Endothelial cell (in vitro differentiated cells): ENCODE measurements around the gene GLI2. TPM values are rescaled to one million over a fixed set of nuclear protein-coding genes. Genes with fewer than 3 reads are reported as not detected.

Experiments used
- DNase-seq: peaks from one replicate; pipeline ENCODE4 v3.0.0; 2021; ENCODE audit warnings: low spot score
- H3K27ac Mint-ChIP-seq: one replicate; pipeline ENCODE4 v1.8.0; 2021; ENCODE audit warnings: mixed read lengths, inconsistent platforms; ENCODE audit not compliant: unreplicated experiment
- H3K27me3 Mint-ChIP-seq: one replicate; pipeline ENCODE4 v1.8.0; 2021; ENCODE audit warnings: mild to moderate bottlenecking, moderate library complexity, mixed read lengths, inconsistent platforms; ENCODE audit not compliant: unreplicated experiment
- H3K36me3 Mint-ChIP-seq: one replicate; pipeline ENCODE4 v1.8.0; 2021; ENCODE audit warnings: mild to moderate bottlenecking, low read depth, mixed read lengths, inconsistent platforms; ENCODE audit not compliant: unreplicated experiment
- H3K4me1 Mint-ChIP-seq: one replicate; pipeline ENCODE4 v1.8.0; 2021; ENCODE audit warnings: mild to moderate bottlenecking, mixed read lengths, inconsistent platforms; ENCODE audit not compliant: unreplicated experiment
- H3K4me3 Mint-ChIP-seq: one replicate; pipeline ENCODE4 v1.8.0; 2021; ENCODE audit warnings: mild to moderate bottlenecking, mixed read lengths, inconsistent platforms; ENCODE audit not compliant: unreplicated experiment
- H3K9me3 Mint-ChIP-seq: one replicate; pipeline ENCODE4 v1.8.0; 2021; ENCODE audit warnings: mixed read lengths, inconsistent platforms; ENCODE audit not compliant: unreplicated experiment
- total RNA-seq: library from RNA; stranded (reverse); fragmentation: NEBNext Ultra II Directional; extraction: Animal tissue kit (Norgen Biotek cat#: 25700); gene quantifications from one replicate; pipeline ENCODE4 v1.2.1, GENCODE V29; 2021; ENCODE audit not compliant: unreplicated experiment
- TF ChIP-seq, protein P1 (sequence below): fragments of 200-600 bp; sonication (generic); IDR thresholded peaks from one replicate; pipeline ENCODE4 v1.5.0; 2021; ENCODE audit warnings: antibody characterized with exemption; ENCODE audit not compliant: unreplicated experiment

GLI2 gene
- total RNA-seq, 1 donor from 2014 or later = 1.2 TPM

- Mint-ChIP-seq H3K9me3 (no peaks in the 10 kb centered on the region), H3K27ac (no peak overlapping the region), H3K36me3 (no peaks in the 10 kb centered on the region), H3K4me1 (peaks cover 10% of the 10 kb centered on the region), H3K27me3 (peaks cover 2% of the 10 kb centered on the region), H3K4me3 (no peak overlapping the region)
- TF ChIP-seq, protein P1, sequence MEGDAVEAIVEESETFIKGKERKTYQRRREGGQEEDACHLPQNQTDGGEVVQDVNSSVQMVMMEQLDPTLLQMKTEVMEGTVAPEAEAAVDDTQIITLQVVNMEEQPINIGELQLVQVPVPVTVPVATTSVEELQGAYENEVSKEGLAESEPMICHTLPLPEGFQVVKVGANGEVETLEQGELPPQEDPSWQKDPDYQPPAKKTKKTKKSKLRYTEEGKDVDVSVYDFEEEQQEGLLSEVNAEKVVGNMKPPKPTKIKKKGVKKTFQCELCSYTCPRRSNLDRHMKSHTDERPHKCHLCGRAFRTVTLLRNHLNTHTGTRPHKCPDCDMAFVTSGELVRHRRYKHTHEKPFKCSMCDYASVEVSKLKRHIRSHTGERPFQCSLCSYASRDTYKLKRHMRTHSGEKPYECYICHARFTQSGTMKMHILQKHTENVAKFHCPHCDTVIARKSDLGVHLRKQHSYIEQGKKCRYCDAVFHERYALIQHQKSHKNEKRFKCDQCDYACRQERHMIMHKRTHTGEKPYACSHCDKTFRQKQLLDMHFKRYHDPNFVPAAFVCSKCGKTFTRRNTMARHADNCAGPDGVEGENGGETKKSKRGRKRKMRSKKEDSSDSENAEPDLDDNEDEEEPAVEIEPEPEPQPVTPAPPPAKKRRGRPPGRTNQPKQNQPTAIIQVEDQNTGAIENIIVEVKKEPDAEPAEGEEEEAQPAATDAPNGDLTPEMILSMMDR = no peak
- DNase-seq = no peak
These were observed 10.5 kb downstream of the GLI2 start for GRCh38 chr2:120746144-120746543.

DNA sequence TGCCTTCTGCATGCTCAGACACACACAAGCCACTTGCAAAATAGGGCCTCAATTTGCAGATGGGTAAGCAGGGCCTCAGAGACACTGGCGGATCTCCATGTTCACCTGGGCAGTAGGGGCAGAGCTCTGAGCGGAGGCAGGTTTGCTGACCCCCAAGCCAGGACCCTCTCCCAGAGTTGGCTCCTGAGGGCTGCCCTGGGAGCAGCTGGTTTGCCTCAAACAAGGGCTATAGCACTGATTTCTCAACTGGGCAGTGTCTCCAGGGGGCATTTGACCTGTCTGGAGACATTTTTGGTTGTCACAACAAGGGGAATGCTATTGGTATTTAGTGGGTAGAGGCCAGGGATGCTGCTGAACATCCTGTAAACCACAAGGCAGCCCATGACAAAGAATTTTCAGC is 11.6 kb downstream of the GLI2 start:
- Mint-ChIP-seq H3K27ac (no peak overlapping the region), H3K4me1 (peaks cover 6% of the 10 kb centered on the region), H3K9me3 (no peaks in the 10 kb centered on the region), H3K27me3 (peaks cover 2% of the 10 kb centered on the region), H3K36me3 (no peaks in the 10 kb centered on the region), H3K4me3 (no peak overlapping the region)
- DNase-seq = no peak
- TF ChIP-seq, protein P1 = no peak

DNA sequence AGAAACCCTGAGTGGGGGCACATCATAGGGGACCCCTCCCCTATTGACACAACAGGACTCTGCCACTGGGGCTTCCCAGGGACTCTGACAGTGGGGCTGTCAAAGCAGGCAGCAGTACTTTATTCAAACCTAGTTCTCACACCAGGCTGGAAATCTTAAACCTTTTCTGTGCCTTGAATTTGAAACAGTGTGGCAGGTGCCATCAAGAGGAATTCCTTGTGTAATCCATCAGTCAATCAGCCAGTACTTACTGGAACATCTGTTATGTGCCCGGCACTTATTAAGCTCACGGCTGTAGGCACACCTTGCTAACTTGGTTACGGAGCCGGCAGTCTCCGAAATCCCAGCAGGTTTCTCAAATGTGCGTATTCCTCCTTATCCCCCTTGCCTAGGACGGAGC is 12.0 kb downstream of the GLI2 start:
- H3K4me1 Mint-ChIP-seq = peaks cover 3% of the 10 kb centered on the region
- H3K27me3 Mint-ChIP-seq = peaks cover 2% of the 10 kb centered on the region
- H3K36me3 Mint-ChIP-seq = no peaks in the 10 kb centered on the region
- no peak for DNase-seq
- H3K9me3 Mint-ChIP-seq = no peaks in the 10 kb centered on the region
- no peak overlapping the region for H3K27ac Mint-ChIP-seq
- no peak overlapping the region for H3K4me3 Mint-ChIP-seq
- TF ChIP-seq, protein P1 = no peak

DNA sequence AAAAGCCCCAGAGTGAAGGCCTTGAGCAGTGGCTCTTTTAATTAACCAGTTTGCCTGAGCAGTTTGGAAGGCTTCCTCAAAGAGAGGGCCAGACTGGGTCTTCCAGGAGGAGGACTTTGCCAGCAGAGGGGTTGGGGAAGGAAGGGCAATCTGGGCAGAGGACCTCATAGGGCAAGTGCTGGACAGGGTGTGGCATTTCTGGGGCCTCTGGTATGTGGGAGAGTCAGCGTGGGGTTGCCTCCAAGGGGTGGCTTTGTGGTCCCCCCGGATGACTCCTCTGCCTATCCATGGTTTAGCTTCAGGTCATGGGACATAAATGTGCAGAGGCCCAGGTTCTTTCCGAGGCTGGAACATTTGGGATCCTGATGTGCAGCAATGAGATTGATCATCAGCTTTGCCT is 12.6 kb downstream of the GLI2 start:
- TF ChIP-seq, protein P1 = no peak
- Mint-ChIP-seq H3K27ac (no peak overlapping the region), H3K4me3 (no peak overlapping the region), H3K36me3 (no peaks in the 10 kb centered on the region), H3K4me1 (peaks cover 3% of the 10 kb centered on the region), H3K9me3 (no peaks in the 10 kb centered on the region), H3K27me3 (peaks cover 2% of the 10 kb centered on the region)
- no peak for DNase-seq

DNA sequence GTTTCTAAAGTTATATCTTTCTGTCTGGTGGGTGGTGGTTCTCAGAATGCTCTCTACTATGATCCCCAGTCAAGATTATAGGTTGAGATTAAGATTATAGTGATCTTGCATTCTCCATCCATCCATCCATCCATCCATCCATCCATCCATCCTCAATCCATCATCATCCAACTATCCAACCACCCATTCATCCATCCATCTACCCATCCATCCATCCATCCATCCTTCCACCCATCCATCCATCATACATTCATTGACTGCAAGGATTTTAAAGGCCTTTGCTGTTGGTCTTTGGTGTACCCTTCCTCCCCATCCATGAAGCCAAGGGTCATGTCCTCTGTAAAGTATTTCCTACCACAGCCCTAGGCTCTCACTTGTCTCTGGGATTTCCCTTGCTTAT is 13.1 kb downstream of the GLI2 start:
- peak overlapping the region; percentile 19 for H3K4me3 Mint-ChIP-seq
- peaks cover 2% of the 10 kb centered on the region for H3K27me3 Mint-ChIP-seq
- TF ChIP-seq, protein P1 = no peak
- H3K27ac Mint-ChIP-seq = no peak overlapping the region
- peaks cover 3% of the 10 kb centered on the region for H3K4me1 Mint-ChIP-seq
- H3K9me3 Mint-ChIP-seq = no peaks in the 10 kb centered on the region
- DNase-seq = no peak
- H3K36me3 Mint-ChIP-seq = no peaks in the 10 kb centered on the region
